Endothelial cell (in vitro differentiated cells): ENCODE results near the gene MYO7B. TPM values are rescaled to one million over a fixed set of nuclear protein-coding genes. Genes with fewer than 3 reads are reported as not detected.

ENCODE experiments used
- DNase-seq: peaks from one replicate; pipeline ENCODE4 v3.0.0; 2021; ENCODE audit warnings: low spot score
- H3K27ac Mint-ChIP-seq: one replicate; pipeline ENCODE4 v1.8.0; 2021; ENCODE audit warnings: mixed read lengths, inconsistent platforms; ENCODE audit not compliant: unreplicated experiment
- H3K27me3 Mint-ChIP-seq: one replicate; pipeline ENCODE4 v1.8.0; 2021; ENCODE audit warnings: mild to moderate bottlenecking, moderate library complexity, mixed read lengths, inconsistent platforms; ENCODE audit not compliant: unreplicated experiment
- H3K36me3 Mint-ChIP-seq: one replicate; pipeline ENCODE4 v1.8.0; 2021; ENCODE audit warnings: mild to moderate bottlenecking, low read depth, mixed read lengths, inconsistent platforms; ENCODE audit not compliant: unreplicated experiment
- H3K4me1 Mint-ChIP-seq: one replicate; pipeline ENCODE4 v1.8.0; 2021; ENCODE audit warnings: mild to moderate bottlenecking, mixed read lengths, inconsistent platforms; ENCODE audit not compliant: unreplicated experiment
- H3K4me3 Mint-ChIP-seq: one replicate; pipeline ENCODE4 v1.8.0; 2021; ENCODE audit warnings: mild to moderate bottlenecking, mixed read lengths, inconsistent platforms; ENCODE audit not compliant: unreplicated experiment
- H3K9me3 Mint-ChIP-seq: one replicate; pipeline ENCODE4 v1.8.0; 2021; ENCODE audit warnings: mixed read lengths, inconsistent platforms; ENCODE audit not compliant: unreplicated experiment
- total RNA-seq: library from RNA; stranded (reverse); fragmentation: NEBNext Ultra II Directional; extraction: Animal tissue kit (Norgen Biotek cat#: 25700); gene quantifications from one replicate; pipeline ENCODE4 v1.2.1, GENCODE V29; 2021; ENCODE audit not compliant: unreplicated experiment
- TF ChIP-seq, protein P1 (sequence below): fragments of 200-600 bp; sonication (generic); IDR thresholded peaks from one replicate; pipeline ENCODE4 v1.5.0; 2021; ENCODE audit warnings: antibody characterized with exemption; ENCODE audit not compliant: unreplicated experiment

The MYO7B gene
- total RNA-seq, 1 donor from 2014 or later = 0.90 TPM

DNA sequence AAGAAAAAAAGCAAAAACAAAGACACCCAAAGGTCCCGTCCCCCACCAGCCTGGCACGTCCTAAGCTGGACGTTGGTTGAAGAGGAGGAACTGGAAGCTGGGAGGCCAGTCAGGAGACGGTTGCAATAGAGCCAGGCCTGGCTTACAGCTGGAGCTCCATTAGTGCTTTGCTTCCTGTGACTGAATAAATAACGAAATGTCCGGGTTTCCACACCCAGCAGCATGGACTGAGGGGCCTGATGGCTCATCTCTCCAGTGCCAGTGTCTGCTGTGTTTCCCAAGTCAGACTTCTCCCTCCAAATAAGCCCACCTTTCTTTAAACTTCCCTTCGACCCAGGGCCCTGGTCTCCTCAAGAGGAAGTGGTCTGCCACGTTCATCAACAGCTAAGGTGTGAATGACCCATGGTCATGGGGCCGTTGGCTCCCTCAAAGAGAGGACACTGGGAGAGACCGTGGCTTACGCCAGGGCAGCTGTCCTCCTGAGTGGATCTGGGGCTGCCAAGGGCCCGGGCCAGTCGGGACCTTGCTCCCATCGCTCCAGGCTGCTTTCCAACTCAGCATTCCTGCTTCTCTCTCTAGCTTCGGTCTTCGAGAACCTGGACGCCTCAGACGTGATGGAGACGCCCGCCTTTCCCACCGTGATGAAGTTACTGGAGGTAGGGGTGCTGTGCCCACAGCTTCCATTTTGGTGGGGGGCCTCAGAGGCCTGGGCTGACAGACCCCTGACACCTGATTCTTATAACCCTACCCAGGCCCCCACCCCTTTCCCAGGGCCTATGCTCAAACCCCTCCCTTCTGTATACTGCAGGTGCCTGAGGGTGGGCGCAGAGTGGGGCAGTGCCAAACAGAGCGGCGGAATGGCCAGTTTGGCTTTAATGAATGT, 44.9 kb downstream of the MYO7B start:
- H3K9me3 Mint-ChIP-seq = no peaks in the 10 kb centered on the region
- TF ChIP-seq, protein P1, sequence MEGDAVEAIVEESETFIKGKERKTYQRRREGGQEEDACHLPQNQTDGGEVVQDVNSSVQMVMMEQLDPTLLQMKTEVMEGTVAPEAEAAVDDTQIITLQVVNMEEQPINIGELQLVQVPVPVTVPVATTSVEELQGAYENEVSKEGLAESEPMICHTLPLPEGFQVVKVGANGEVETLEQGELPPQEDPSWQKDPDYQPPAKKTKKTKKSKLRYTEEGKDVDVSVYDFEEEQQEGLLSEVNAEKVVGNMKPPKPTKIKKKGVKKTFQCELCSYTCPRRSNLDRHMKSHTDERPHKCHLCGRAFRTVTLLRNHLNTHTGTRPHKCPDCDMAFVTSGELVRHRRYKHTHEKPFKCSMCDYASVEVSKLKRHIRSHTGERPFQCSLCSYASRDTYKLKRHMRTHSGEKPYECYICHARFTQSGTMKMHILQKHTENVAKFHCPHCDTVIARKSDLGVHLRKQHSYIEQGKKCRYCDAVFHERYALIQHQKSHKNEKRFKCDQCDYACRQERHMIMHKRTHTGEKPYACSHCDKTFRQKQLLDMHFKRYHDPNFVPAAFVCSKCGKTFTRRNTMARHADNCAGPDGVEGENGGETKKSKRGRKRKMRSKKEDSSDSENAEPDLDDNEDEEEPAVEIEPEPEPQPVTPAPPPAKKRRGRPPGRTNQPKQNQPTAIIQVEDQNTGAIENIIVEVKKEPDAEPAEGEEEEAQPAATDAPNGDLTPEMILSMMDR = no peak
- no peaks in the 10 kb centered on the region for H3K4me1 Mint-ChIP-seq
- no peak overlapping the region for H3K4me3 Mint-ChIP-seq
- no peak overlapping the region for H3K27ac Mint-ChIP-seq
- no peaks in the 10 kb centered on the region for H3K36me3 Mint-ChIP-seq
- peaks cover 9% of the 10 kb centered on the region for H3K27me3 Mint-ChIP-seq
- DNase-seq = no peak

DNA sequence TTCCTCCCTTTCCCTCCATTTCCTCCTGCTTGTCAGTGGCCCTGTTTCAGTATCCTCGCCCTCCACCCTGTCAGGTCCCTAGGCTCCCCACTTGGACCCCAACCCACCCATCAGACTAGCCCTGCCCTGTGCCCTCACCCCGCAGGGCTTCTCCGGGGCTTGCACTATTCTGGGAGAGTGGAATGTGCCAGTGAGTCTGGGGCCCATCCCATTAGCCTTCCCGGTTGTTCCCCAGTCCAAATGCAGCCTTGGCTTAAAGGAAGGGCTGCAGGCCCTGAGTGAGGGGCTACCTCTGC, 45.5 kb downstream of the MYO7B start:
- no peak overlapping the region for H3K4me3 Mint-ChIP-seq
- H3K36me3 Mint-ChIP-seq = no peaks in the 10 kb centered on the region

DNA sequence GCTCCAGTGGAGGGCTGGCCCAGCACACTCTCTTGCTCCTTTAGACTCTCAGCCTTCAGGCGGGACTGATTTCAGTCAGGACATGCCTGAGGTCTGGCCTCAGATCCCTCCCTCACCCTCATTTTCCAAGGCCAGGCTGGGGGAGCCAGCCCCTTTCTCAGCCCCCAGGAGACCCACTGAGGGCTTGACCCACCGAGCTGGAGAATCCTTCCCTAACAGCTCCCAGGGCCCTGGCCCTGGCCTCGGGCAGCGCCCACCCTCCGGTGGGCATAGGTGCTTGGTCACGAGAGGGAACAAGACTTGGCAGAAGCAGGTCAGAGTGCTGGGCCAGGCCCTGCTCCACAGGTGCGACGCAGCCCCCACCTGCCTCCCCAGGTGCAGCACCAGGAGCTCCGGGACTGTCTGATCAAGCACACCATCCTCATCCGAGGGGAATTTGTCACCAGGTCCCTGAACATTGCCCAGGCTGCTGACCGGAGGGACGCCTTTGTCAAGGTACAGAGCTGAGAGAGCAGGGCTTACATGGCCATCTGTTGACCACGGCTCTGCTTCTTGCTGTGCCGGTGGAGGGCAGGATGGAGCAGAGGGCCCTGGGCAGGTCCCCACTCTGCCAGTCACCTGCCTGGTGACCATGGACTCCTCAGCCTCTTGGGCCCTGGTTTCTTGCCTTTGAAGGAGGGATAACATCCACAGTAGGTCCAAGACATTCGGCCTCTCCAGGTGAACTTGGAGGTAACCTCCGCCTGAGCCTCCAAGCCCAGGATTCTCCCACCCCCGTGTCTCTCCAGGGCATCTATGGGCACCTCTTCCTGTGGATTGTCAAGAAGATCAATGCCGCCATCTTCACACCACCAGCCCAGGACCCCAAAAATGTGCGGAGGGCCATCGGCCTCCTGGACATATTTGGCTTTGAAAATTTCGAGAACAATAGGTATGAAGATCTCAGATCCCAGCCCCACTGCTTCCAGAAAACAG, 46.3 kb downstream of the MYO7B start:
- Mint-ChIP-seq H3K4me1 (no peaks in the 10 kb centered on the region), H3K36me3 (no peaks in the 10 kb centered on the region)
- no peak for DNase-seq

More for the DNA sequence above, 45.5 kb downstream of the MYO7B start:
- H3K4me1 Mint-ChIP-seq = no peaks in the 10 kb centered on the region
- no peak for DNase-seq
- TF ChIP-seq, protein P1 = no peak
- H3K9me3 Mint-ChIP-seq = no peaks in the 10 kb centered on the region
- no peak overlapping the region for H3K27ac Mint-ChIP-seq
- peaks cover 10% of the 10 kb centered on the region for H3K27me3 Mint-ChIP-seq

DNA sequence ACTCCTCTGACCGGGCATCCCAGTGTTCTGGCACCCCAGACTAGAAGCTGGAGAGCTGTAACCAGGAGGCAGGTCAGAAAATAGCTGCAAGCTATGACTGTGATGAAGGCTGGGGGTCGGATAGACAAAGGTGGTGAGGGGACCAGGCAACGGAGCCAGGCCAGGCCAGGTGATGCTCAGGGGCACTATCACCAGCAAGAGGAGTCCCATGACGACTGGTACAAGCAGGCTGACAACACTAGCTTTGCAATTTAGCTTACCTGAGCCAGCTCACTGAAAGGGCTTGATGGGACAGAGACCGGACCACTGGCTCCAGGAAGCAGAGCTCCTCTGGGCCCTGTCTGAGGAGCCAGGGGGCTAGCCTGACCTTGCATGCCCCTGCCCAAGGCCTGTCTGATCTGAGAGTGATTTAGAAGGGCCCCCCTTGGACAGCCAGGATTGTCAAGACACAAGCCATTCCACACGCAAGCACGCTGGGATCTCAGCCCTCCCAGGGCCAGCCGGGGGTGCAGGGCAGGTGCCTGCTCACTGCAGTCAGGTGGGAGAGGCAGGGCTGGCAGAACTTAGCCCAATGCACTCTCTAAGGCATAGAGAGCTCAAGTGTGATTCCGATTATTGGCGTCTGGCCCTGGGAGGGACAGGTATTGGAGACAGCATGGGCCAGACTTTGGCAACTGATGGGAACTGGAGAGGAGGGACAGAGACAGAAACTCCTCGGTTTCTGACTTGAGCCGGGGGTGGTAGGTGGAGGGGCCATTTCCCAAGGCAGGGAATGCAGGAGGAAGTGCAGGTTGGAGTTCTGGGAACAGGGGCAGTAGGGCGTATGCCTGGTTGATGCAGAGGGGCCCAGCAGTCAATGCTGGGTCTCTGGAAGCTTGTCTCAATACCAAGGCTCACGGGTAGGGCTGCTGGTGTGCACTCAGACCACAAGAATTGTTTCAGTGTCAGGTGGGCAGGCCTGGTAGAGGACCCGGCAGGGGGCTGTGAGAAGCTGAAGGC, 47.7 kb downstream of the MYO7B start:
- Mint-ChIP-seq H3K9me3 (no peaks in the 10 kb centered on the region), H3K36me3 (no peaks in the 10 kb centered on the region), H3K27ac (no peak overlapping the region), H3K4me3 (no peak overlapping the region), H3K27me3 (peaks cover 10% of the 10 kb centered on the region), H3K4me1 (no peaks in the 10 kb centered on the region)
- TF ChIP-seq, protein P1 = no peak
- DNase-seq = no peak

More for the DNA sequence above, 46.3 kb downstream of the MYO7B start:
- peaks cover 12% of the 10 kb centered on the region for H3K27me3 Mint-ChIP-seq
- no peak overlapping the region for H3K27ac Mint-ChIP-seq
- TF ChIP-seq, protein P1 = no peak
- no peaks in the 10 kb centered on the region for H3K9me3 Mint-ChIP-seq
- no peak overlapping the region for H3K4me3 Mint-ChIP-seq
